NCI-H2171 (cell line): ENCODE data around the gene ADAM19.

Experiments
- DNase-seq: peaks from one replicate; lab custom pipeline; 2025; lab: John Stamatoyannopoulos, UW

Gene ADAM19

DNA sequence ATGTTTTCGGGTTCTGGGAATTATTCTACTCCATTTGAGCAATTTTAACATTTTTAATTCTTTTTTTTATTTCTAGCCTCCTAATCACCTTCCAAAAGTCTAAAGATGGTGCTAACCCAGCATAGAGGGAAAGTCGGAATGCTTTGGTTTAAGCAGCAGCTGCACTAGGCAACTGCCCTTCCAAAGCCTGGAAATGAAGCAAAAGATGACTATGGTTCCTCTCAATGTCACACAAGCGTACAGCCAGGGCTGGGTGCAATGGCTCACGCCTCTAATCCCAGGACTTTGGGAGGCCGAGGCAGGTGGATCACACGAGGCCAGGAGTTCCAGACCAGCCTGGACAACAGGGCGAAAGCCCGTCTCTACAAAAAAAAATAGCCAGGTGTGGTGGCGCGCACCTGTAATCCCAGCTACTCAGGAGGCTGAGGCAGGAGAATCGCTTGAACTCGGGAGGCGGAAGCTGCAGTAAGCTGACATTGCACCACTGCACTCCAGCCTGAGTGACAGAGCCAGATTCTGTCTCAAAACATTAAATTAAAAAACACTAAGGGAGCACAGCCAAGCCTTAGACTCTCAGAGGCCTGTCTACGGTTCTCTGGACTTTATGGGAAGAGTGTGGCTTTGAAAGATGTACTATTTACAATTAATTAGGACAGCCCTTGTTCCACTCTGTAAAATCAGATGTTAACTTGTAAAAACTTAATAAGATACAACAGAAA is 33.1 kb downstream of the ADAM19 start:
- DNase-seq, result no peak

- no peak for DNase-seq
Measured at GRCh38 chr5:157541447-157542118, 34.0 kb downstream of the ADAM19 start.

DNA sequence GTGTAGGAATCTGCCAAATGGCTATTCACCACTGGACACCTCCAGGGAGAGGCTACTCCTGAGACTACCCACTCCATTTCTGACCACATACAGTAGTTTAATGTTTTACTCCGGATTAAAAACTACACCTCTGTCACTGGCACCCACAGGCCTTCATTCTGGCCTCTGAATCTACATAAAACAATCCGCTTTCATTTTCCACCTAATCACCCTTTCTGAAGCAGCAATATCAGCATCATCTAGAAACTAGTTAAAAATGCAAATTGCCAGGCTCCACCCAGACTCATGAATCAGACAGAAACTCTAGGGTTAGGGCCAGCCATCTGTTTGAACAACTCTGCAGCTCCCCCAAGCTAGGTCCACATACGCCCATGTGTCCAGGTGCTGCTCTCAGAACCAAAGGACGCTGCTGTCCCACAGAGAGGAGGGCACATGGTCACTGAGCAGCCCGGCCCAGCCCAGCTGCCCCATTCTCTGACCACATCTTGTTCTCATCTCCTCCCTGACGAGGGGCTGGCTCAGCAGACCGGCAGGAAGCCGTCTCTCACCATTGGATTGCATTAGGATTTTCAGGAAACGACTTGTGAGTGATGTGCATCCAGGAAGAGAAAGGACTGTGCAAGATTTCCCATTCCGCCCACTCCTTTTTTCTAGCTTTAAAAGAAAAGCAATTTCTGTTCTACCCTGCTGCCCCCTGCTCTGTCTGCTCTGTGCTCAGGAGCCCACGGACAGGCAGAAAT is 34.7 kb downstream of the ADAM19 start:
- DNase-seq, result no peak

- DNase-seq, result no peak
Measured at GRCh38 chr5:157540124-157540523, 35.5 kb downstream of the ADAM19 start.

DNA sequence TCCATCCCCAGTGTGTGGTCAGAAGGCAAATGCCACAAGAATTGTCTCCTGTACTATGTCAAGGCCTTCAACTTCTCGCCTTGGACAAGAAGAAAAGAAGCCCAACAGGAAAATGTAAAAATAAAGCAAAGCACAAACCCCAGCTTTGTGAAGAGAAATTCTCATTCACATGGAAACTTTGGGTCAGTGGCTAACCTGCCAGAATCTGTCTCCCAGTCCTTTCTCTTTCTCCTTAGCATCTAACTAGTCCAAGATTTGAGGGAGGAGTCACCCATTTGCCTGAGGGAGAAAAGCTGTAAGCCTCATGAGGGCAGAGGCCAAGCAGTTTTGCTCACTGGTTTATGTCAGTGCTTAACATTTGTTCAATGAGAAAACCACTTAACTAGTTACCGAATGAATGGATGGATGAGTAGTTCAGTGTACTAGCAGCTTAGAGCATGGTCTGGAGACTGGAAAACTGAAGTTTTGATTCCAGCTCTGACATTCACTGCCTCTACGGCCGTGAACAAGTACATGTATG is 36.0 kb downstream of the ADAM19 start:
- no peak for DNase-seq

DNA sequence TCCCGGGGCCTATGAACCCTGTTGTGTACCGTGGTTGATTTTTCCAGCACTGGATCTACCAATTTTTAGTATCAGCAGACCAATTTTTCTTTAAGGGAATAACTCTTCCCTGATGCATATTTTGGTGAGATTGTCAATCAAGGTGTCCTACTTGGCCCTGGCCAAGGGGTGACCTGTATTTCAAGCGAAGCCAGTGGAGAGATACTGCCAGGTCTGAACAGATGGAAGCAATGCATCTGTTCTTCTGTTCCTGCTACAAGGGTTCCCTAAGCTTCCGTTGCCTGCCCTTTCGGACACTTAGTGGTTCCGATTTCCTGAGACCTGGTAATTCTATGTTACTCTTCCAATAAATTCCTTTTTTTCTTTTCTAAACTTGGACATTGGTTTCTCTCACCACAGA is 37.3 kb downstream of the ADAM19 start:
- DNase-seq, result no peak

DNA sequence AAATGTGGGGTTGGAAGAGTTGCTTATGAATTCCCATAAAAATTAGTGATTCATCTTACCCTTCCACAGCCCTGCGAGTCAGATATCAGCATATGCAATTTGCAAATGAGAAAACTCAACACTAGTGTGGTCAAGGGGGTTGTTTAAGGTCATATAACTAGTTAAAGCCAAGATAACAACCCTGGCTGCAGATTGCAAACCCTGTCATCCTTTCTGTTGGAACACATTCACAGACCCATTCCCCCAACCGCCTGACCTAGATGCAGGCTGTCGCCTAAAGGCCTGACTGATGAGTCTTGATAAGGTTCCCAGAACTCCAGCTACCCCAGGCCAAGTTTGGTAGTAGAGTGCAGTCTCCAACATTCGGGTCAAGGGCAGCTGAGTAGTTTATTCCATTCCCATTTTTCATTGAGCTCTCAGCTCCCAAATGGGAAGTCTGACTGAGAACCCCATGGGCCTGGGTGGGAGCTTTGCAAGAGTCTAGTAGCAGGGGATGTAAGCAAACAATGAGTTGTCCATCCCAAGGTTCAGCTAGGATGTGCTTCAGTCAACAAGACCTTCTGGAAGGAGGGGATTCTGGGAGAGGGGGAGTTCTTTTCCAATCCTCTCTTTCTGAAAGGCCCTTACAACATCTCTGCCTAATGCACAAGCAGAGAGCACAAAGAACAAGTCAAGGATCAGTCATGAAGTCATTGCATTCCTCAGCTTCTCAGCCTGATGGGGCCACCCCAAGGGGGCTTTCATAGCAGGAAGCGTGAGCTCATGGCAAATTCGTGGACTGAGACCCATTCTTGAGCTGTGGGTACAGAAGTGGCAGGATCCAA is 40.3 kb downstream of the ADAM19 start:
- no peak for DNase-seq

DNA sequence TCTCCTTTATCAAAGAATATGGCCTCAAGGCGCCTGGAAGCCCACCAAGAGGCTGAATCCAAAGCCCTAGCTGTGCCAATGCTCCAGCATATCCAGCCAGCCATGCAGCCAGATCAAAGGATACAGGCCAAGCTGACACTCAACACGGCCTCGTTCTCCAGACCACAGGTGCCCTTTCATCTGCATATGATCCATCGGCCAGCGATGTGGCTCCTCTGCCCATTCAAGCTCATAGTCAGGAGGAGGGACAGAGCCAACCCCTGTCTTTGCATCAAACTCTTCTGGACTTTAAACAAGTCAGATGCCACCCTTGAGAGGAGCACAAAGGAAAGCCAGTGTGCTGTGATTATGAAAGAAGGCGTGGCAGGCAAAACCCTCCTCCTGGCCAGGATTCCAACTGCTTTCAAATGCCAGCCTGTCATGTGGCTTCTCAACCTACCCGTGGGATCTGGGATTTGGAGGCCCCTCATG is 42.5 kb downstream of the ADAM19 start:
- no peak for DNase-seq

DNA sequence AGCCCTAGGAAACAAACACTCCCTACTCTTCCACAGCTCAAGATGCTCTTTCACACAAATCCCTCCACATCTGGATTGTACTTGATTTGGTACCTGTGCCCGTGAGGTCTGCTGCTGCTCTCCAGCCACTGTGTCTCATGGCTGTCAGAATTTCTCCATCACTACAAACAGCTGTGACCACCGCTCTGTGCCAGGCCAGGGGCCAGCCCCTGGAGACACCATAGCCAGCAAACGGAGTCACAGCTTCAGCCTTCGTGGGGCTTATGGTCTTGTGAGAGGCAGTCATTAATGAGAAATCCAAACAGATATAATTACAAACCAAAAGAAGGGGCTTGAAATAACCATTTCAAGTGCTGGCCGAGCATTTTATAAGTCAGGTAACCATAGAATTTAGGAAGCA is 43.6 kb downstream of the ADAM19 start:
- no peak for DNase-seq

- no peak for DNase-seq
Measured at GRCh38 chr5:157530226-157530972, 45.2 kb downstream of the ADAM19 start.

- no peak for DNase-seq
Measured at GRCh38 chr5:157529002-157529401, 46.6 kb downstream of the ADAM19 start.

DNA sequence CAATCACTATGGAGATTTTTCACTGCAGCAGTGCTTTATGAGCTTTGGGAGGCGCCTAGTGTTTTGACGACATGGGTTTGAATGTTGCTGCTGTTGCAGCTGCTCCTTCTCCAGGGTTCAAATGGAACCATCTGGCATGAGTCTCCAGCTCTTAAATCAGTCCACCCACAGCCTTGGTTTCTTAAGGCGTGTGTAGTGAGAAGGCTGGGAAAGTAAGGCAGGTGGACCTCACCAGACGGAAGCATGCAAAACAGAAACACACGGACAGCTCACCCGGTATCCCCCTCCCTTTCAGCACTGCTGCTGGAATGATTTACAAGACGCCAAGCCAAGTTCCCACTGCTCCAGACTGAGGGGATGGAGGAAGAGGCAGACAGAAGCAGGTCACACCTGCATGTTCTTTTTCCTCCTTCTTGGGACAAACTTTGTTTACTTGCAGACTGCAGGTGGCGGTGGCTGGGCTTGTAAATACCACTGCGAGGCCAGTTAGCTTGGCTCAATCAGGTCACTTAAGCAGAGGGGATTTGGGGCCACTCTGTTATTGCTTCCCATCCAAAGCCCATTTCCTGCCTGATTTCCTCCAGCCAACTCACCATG is 47.4 kb downstream of the ADAM19 start:
- DNase-seq, result no peak

DNA sequence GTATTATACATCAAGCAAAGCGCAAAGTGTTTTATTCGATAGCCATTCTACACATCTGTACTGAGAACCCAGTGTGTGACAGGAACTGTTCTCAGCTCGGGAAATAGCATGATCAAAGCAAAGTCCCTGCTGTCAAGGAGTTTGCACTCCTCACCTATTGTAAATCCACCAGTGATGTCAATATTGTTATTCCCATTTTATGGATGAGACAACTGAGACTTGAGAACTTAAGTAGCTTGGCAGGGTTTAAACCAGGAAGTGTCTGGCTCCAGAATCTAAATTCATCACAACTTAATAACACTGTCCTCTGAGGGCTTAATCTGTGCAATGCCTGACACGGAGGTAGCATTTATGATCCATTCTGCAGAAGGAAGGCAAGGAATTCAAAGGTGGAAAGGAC is 50.7 kb downstream of the ADAM19 start:
- DNase-seq, result no peak

DNA sequence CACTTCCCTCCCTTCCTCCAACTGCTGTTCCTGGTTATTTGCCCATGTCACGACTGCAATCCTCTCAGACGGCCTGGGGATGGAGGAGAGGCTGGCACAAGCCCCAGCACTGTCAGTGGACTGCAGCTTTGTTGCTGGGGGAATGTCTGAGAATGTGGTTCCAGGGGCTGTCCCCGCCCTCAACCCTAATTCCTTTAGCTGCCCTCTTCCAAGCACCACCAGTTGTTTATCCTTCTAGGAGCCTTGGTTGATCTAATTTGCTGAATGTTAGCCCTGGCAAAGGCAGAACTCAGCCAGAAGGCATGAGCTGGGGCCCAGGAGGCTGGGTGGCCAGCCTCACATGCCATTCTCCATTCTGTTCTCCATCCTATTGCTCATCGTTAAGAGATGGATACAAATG is 51.6 kb downstream of the ADAM19 start:
- no peak for DNase-seq

DNA sequence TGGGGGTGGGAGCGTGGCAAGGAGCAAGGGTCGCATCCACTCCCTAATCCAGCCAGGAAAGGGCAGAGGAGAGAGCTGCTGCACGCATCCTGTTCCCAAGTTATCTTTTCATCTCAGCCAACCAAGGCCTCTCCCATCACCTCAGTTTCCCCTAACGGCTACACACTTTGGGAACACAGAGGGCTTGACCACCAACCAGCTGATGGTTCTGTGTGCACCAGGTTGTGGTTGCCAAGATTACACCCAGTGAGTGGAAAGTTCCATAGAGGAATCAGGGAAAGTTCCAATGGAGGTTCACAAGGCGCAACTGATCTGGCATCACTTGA is 53.9 kb downstream of the ADAM19 start:
- DNase-seq, result no peak

DNA sequence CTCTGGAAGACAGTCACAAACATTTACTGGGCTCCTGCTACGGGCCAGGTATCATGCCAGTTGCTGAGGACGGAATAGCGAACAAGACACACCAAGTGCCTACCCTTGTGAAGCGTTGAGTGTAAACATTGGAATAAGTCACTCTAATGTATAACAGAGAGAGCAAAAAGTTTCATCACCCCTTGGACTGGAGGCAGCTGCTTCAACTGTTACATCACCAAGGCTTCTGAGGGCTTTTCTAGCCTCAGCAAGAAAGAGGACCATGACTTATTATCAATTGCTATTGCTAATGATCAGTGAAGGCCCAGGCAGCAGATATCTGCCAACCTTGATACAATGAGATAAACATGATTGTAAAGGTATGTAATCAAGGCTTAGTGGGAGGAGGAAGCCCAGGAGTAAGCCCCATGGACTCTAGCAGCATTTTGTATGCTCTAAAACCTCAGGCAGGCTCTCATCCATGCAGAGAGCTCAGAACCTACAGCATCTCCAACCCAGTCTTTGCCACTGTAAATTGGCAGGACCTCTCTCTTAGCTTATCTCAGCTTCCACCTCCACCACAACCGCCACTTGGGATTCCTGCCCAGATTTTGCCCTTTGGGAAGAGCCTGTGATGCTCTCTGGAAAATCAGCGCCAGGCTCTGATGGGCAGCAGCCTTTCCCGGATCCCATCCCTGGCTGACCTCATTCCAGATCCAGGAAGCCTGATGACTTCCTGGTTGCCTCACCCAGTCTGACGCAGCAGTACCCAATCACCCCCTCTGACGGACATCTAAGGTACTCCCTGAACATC is 54.5 kb downstream of the ADAM19 start:
- DNase-seq, result no peak

DNA sequence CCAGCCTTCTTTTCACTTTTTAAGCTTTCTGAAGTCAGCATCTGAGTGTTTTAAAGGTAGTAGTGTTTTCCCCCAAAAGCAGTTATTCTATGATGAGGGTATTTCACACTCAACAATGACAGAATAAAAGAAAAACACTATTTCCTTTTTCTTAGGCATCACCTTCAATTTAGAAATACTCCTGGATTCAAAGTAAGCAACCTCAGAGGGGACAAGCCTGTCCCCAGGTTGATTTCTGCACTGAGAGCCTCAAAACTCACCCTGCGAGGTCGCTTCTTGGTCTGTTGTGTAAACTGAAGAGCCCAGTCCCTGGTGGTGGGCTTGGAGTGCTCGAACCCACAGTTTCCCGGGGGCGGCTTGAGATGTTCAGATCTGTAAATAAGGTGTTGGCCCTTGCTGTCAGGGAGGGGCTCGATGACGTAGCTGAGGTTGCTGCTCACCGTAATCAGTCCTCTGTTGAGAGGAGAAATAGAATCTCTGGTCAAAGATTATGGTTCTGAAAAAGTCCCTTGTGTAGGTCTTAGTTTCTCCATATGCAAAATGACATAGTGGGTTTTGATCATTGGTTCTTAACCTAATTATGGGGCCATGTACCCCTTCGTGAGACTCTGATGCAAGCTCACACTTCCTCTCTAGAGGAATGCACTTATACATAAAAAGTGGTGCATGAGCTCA is 55.9 kb downstream of the ADAM19 start:
- no peak for DNase-seq

GRCh38 chr5:157518963-157519362 is 56.6 kb downstream of the ADAM19 start:
- no peak for DNase-seq

DNA sequence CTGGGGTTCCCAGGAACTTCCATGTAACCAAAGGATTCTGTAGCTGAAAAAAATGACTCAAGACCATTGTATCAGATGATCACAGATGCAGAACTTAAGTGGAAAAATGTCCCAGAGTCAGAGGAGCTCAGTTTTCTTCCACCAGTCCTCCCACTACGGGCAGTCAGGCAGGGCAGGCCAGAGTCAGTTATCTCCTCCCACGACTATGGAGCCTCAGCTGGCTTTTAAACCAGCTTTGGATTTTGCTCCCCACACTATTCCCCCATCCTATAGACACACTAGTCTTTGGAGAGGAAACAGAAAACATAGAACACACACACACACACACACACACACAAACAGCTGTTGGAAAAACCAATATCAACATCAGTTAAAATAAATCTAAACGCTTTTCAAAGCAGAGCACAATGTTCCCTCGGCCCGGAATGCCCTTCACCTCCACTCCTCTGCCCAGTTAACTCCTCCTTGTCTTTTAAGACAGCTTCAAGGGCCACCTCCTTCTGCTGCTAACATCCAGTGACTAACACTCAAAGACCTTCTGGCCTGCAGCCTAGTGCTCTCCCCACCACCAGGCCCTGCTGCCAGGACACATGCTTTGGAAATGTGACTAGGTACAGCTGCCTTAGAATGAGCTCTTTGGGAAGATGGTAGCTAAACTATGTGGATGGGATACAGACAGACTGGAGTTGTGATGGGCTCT is 58.8 kb downstream of the ADAM19 start:
- DNase-seq, result no peak
